ENCODE measurements around the gene MYOD1.

The MYOD1 gene

DNA sequence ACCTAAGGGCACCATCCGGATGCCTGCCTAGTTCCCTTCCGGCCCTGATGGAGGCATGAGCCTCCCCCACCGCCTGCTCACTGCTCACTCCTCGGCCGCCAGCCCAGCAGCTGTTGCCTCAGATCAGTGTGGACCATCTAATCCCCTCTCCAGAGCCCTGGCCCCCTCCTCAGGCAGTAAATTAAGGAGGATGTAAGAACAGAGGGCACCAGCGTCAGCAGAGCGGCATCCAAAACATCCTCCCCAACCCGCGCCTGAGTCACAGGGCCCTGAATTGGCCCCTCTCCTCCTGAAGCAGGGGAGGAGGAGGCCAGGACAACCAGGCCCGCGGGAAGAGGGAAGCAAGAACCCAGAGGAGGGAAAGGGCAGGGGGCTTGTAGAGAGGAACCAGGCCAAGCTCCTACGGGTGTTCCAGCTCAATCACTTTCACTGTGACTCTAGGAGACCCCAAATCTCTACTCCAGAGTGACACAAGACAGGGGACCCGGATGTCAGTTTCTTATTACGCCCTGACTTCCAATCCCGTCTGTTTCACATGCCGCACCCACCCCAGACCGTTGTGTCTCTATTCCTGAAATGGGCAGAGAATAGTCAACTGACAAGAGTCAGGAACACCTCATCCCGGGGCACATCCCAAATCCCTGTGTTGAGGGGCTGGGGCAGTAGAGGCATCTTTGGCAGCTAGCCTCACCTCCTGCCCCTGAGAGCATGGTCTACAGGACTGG is 31.3 kb upstream of the MYOD1 start:
- H3K4me3 ChIP-seq, result no peak overlapping the region
- no peak for TF ChIP-seq EZH2 (IDR thresholded peaks at IDR 0.05)
- no peak for TF ChIP-seq FOXP2 (optimal IDR thresholded peaks at IDR 0.05; ENCODE audit: control extremely low read depth, extremely low read length, insufficient read depth)
- no peaks in the 10 kb centered on the region for H3K9me3 ChIP-seq (ENCODE audit: low read depth, low read length)
- H3K36me3 ChIP-seq (ENCODE audit: insufficient read depth, low read length), result no peaks in the 10 kb centered on the region
- no peak overlapping the region for H3K27ac ChIP-seq
- no peak for DNase-seq (ENCODE audit: low read depth, low spot score)
- H3K9ac ChIP-seq (ENCODE audit: insufficient read length), result no peak overlapping the region

DNA sequence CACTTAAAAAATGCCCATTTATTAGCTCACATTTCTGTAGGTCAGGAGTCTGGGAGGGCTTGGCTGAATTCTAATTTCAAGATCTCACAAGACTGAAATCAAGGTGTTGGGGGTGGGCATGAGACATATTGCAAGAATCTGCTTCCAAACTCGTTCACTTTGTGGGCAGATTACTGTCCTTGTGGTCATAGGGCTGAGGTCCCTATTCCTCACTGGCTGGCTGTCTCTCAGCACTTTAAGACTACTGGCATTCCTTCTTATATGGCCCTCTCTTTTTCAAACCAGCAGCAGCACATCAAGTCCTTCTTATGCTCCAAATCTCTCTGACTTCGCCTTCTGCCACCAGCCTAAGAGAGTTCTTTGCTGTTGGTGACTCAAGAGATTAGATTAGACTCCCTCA is 27.8 kb upstream of the MYOD1 start:
- H3K36me3 ChIP-seq (ENCODE audit: insufficient read depth, low read length), result no peaks in the 10 kb centered on the region

DNA sequence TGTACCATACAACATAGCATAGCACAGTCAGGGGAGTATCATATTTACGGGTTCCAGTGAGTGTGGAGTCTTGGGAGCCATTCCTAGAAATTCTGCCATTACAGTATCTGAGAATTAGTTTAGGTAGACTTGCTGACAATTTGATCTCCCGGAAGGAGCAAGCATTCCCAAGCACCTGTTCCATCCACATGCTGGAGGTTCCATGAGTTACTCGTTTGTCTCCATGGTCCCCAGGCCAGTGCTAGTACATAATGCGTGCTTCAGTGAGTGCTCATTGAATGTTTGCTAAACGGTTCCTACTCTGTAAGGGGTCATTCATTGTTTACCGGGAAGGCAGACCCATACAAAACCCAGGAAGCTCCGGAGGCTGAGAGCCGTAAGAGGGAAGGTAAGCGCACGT is 27.4 kb upstream of the MYOD1 start:
- H3K9ac ChIP-seq (ENCODE audit: insufficient read length), result no peak overlapping the region
- TF ChIP-seq FOXP2 (optimal IDR thresholded peaks at IDR 0.05; ENCODE audit: control extremely low read depth, extremely low read length, insufficient read depth) (no peak), POLR2AphosphoS5 (IDR thresholded peaks at IDR 0.05; ENCODE audit: borderline replicate concordance, low read depth, low read length) (no peak), EZH2 (IDR thresholded peaks at IDR 0.05) (no peak)
- no peaks in the 10 kb centered on the region for H3K36me3 ChIP-seq (ENCODE audit: insufficient read depth, low read length)
- no peaks in the 10 kb centered on the region for H3K9me3 ChIP-seq (ENCODE audit: low read depth, low read length)
- no peak overlapping the region for H3K4me3 ChIP-seq
- no peak for DNase-seq (ENCODE audit: low read depth, low spot score)
- H3K27ac ChIP-seq, result no peak overlapping the region

More for the DNA sequence above, 27.8 kb upstream of the MYOD1 start:
- no peak for DNase-seq (ENCODE audit: low read depth, low spot score)
- Histone ChIP-seq H3K9me3 (ENCODE audit: low read depth, low read length) (no peaks in the 10 kb centered on the region), H3K4me3 (no peak overlapping the region), H3K9ac (ENCODE audit: insufficient read length) (no peak overlapping the region), H3K27ac (no peak overlapping the region)
- TF ChIP-seq POLR2AphosphoS5 (IDR thresholded peaks at IDR 0.05; ENCODE audit: borderline replicate concordance, low read depth, low read length) (no peak), EZH2 (IDR thresholded peaks at IDR 0.05) (no peak), FOXP2 (optimal IDR thresholded peaks at IDR 0.05; ENCODE audit: control extremely low read depth, extremely low read length, insufficient read depth) (no peak)

DNA sequence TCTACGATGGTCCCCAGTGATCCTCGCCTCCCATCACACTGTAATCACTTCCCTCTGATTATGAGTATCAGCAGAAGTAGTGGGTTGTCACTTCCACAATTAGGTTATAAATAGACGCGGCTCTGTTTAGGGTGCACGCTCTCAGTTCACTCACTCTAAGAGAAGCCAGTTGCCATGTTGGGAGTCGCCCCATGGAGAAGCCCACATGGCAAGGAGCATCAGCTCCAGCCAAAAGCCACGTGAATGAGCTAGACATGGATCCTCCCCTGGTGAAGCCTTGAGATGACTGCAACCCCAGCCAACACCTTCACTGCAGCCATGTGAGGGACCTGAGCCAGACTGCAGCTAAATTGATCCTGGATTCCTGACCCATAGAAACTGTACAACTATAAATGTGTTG is 26.4 kb upstream of the MYOD1 start:
- TF ChIP-seq EZH2 (IDR thresholded peaks at IDR 0.05) (no peak), POLR2AphosphoS5 (IDR thresholded peaks at IDR 0.05; ENCODE audit: borderline replicate concordance, low read depth, low read length) (no peak), FOXP2 (optimal IDR thresholded peaks at IDR 0.05; ENCODE audit: control extremely low read depth, extremely low read length, insufficient read depth) (no peak)

DNA sequence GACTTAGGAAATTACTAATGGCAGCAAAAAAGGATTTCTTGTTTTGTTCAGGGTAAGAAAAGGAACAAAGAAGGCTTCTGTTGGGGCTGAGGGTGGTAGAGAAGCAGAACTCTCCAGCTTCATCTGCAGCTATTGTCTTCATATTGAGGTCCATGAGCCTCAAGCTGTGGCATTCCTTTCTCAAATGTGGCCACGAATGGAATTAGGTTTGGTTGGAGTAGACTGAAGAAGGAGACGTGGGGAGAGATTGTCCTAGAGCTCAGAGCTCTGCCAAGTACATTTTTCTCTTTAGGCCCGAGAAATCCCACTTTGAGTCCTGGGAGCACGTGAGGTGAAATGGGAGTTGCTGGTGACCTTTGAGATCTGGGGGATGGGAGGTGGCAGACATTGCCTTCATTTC is 25.8 kb upstream of the MYOD1 start:
- no peaks in the 10 kb centered on the region for H3K9me3 ChIP-seq (ENCODE audit: low read depth, low read length)
- no peak overlapping the region for H3K4me3 ChIP-seq
- no peaks in the 10 kb centered on the region for H3K36me3 ChIP-seq (ENCODE audit: insufficient read depth, low read length)
- no peak overlapping the region for H3K27ac ChIP-seq
- TF ChIP-seq POLR2AphosphoS5 (IDR thresholded peaks at IDR 0.05; ENCODE audit: borderline replicate concordance, low read depth, low read length) (no peak), EZH2 (IDR thresholded peaks at IDR 0.05) (no peak), FOXP2 (optimal IDR thresholded peaks at IDR 0.05; ENCODE audit: control extremely low read depth, extremely low read length, insufficient read depth) (no peak)
- DNase-seq (ENCODE audit: low read depth, low spot score), result no peak
- no peak overlapping the region for H3K9ac ChIP-seq (ENCODE audit: insufficient read length)

More for the DNA sequence above, 26.4 kb upstream of the MYOD1 start:
- Histone ChIP-seq H3K4me3 (no peak overlapping the region), H3K36me3 (ENCODE audit: insufficient read depth, low read length) (no peaks in the 10 kb centered on the region), H3K9ac (ENCODE audit: insufficient read length) (no peak overlapping the region), H3K9me3 (ENCODE audit: low read depth, low read length) (no peaks in the 10 kb centered on the region), H3K27ac (no peak overlapping the region)
- no peak for DNase-seq (ENCODE audit: low read depth, low spot score)

DNA sequence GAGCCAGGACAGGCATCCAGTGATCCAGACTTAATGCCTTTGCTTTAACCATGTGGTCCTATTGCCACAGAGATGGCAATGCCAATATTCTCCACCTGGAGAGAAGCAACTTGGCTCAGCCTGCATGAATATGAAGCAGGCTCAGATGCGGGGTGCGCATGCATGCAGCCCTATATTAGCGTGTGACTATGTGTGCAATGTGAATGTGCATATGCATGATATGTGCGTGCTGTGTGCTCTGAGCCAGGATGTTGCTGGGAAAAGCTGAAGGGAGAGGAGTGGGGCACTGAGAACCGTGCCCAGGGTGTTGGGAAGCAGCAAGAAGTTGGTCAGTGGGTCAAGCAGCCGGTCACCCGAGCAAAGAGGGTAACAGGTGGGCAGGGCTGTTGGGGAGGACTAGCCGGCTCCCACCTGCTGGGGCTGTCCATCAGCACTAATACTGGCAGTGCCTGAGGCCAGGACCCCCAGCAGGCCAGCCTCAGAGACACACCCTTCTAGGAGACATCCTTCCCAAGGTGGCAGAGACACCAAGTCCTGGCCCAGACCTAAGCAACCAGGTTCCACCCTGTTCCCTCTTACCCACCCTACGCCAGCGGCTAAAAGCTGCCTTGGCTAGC is 24.8 kb upstream of the MYOD1 start:
- Histone ChIP-seq H3K27ac (no peak overlapping the region), H3K36me3 (ENCODE audit: insufficient read depth, low read length) (no peaks in the 10 kb centered on the region), H3K9me3 (ENCODE audit: low read depth, low read length) (no peaks in the 10 kb centered on the region), H3K9ac (ENCODE audit: insufficient read length) (no peak overlapping the region), H3K4me3 (no peak overlapping the region)
- DNase-seq (ENCODE audit: low read depth, low spot score), result no peak
- TF ChIP-seq EZH2 (IDR thresholded peaks at IDR 0.05), result no peak
- no peak for TF ChIP-seq FOXP2 (optimal IDR thresholded peaks at IDR 0.05; ENCODE audit: control extremely low read depth, extremely low read length, insufficient read depth)
- TF ChIP-seq POLR2AphosphoS5 (IDR thresholded peaks at IDR 0.05; ENCODE audit: borderline replicate concordance, low read depth, low read length), result no peak

DNA sequence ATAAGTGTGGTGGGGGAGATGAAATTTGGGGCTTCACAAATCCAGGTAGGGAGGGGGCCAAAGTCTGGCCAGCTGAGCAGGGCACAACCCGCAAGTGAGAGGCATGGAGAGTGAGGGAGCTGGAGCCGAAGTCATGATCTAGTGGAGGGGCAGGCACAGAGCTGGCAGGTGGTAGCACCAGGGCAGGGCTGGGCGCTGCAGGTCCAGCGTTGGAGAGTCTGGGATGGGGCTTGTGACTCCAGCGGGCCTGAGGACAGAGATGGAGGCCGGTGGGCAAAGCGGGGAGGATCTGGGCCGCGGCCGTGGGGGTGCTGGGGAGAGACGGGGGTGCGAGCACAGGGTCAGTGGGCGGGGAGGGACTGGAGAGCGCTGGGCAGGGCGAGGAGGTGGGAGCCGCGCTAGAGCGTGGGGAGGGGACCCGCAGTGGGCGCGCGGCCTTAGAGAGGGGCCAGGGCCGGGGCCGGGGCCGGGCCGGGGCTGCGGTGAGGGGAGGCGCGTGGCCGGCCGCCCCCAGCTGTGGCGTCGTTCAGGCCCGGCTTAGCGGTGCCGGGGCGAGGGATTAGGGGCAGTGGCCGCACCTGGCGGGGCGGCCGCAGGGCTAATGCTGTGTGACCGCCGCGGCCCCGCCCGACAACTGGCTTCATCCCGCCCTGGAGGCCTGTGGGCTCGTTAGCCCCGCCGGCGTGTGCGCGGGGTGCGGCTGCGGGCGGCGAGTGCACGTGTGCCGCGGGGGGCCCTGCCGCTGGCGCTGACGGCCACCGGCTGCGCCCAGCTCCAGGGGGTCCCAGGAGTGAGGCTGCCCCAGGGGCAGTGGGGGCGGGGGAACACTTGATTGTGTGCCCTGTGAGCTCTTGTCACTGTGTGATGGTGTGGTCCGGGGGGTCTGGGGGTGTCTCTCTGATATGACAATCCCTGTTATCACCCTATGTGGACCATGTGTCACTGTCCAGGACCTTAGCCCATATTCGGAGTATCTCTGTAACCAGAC is 23.6 kb upstream of the MYOD1 start:
- H3K9ac ChIP-seq (ENCODE audit: insufficient read length), result no peak overlapping the region
- no peaks in the 10 kb centered on the region for H3K36me3 ChIP-seq (ENCODE audit: insufficient read depth, low read length)
- no peak overlapping the region for H3K4me3 ChIP-seq
- TF ChIP-seq FOXP2 (optimal IDR thresholded peaks at IDR 0.05; ENCODE audit: control extremely low read depth, extremely low read length, insufficient read depth) (no peak), EZH2 (IDR thresholded peaks at IDR 0.05) (peak; percentile 62), POLR2AphosphoS5 (IDR thresholded peaks at IDR 0.05; ENCODE audit: borderline replicate concordance, low read depth, low read length) (no peak)
- no peaks in the 10 kb centered on the region for H3K9me3 ChIP-seq (ENCODE audit: low read depth, low read length)
- no peak overlapping the region for H3K27ac ChIP-seq
- DNase-seq (ENCODE audit: low read depth, low spot score), result no peak

DNA sequence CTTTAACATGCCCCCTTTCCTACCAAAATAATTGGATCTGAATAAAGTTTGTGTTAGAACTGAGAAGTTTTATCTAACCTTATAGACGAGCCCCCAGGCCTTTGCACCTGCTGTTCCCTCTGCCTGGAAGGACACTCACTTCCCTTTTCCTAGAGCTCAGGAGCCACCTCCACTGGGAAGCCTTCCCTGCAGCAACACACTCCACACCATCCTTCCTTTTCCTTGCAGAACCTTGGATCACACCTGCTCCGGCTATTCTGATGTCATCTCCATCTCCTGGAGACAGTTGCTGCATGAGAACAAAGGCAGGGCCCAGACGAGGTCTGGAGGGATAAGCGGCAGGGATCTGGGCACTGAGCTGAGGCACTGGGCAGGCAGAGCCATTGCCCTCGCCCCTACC is 22.6 kb upstream of the MYOD1 start:
- TF ChIP-seq FOXP2 (optimal IDR thresholded peaks at IDR 0.05; ENCODE audit: control extremely low read depth, extremely low read length, insufficient read depth), result no peak
- TF ChIP-seq EZH2 (IDR thresholded peaks at IDR 0.05), result no peak
- TF ChIP-seq POLR2AphosphoS5 (IDR thresholded peaks at IDR 0.05; ENCODE audit: borderline replicate concordance, low read depth, low read length), result no peak
- Histone ChIP-seq H3K9me3 (ENCODE audit: low read depth, low read length) (no peaks in the 10 kb centered on the region), H3K9ac (ENCODE audit: insufficient read length) (no peak overlapping the region), H3K36me3 (ENCODE audit: insufficient read depth, low read length) (no peaks in the 10 kb centered on the region), H3K4me3 (no peak overlapping the region), H3K27ac (no peak overlapping the region)
- no peak for DNase-seq (ENCODE audit: low read depth, low spot score)

All from SK-N-MC (cell line).